HG02763 (cell line): Measurements from ENCODE around the gene TPP1.

ENCODE experiments used
- ATAC-seq: cut with Tn5 transposase; IDR thresholded peaks from one replicate; pipeline ENCODE4 v1.9.1; 2021; ENCODE audit warnings: mild to moderate bottlenecking, moderate library complexity; ENCODE audit not compliant: unreplicated experiment

Gene TPP1

DNA sequence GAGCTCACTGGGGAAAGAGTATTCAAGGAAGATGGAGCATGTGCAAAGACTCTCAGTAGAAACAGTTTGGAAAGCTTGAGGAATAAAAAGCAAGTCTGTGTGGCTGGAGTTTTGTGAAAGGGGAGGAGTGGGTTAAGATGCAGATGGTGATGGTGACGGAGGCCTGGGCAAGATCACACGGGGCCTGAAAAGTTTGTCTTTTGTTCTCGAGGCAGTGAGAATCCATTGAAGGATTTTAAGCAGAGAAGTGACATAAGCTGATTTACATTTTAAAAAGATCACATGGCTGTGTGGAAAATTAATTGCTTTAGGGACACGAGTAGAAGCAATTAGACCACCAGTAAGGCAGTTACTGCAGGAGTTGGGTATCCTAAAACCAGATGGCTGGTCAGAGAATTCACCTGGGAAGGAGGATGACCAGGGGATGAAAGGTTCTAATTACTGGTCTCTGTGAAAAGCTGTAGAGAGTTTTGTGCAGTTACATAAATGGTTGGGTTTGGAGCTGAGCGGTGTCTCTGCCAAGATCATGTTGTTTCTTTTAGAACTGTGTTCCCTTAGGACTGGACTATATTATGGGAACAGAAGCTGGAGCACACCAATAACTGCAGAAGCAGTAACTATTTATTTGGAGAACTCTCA is 22.9 kb downstream of the TPP1 start:
- ATAC-seq: no peak

DNA sequence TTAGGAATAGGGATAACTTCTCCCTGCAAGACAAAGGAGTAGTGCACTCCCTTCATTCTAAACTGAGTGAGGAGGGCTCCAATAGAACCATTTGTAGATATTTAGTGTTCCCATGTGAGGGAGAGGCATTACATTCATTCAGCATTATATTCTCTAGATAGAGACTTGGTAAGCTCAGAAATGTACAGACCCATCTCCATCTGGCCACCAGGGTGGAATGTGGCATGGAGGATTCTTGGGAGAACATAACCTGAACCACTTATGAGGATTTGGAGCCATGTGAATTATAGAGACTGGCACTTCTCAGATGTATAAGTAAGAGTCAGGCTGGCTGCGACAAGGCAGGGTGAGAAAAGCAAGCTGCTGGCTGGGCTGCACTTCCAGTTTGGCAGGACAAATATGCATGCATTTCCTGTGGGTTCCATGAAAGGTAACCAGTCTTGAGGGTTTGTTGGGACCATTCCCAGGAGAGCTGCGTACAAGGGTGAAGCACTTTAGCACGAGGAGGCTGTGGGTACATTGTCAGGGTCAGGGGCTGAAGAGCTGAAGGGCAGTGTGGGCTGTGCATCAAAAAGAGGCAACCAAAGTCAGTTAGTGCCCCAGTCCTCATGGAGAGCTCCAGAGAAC is 25.0 kb downstream of the TPP1 start:
- ATAC-seq: no peak

DNA sequence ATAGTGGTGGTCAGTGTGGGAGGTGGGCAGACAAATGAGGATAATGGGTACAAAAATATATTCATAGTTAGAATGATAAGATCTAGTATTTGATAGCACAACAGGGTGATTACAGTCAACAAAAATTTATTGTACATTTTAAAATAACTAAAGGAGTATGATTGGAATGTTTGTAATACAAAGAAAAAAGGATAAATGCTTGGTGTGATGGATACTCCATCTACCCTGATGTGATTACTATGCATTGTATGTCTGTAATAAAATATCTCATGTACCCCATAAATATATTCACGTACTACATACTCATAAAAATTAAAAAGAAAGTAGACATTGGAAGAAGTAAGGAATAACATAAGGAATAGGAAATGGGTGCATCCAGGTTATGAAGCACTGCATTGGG is 31.2 kb downstream of the TPP1 start:
- no peak for ATAC-seq

DNA sequence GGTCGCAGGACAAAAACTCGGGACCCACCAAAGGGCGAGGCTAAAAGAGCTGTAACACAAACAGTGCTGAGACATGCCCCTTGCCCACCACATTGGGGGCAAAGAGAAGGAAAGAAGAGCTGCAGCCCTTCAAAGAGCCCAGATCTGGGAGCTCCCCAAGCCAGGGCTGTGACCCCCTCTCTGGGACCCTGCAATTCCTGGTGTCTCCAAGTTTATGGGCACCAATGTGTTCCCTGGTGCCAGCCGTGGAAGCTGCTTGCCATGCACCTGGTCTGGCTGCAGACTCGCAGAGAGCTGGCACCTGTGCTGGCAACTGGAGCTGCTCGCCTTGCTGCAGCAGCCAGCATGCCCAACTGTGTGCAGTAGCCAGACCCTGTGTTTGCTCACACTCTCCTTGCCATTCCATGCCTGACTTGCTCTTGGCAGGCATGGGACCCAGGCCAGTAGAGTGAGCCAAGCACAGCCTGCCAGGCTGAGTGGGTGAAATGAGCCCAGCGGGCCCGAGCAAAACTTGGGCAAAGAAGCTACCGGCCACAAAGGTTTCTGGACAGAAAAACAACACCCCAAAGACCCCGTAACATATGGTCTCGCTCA is 31.8 kb downstream of the TPP1 start:
- no peak for ATAC-seq

DNA sequence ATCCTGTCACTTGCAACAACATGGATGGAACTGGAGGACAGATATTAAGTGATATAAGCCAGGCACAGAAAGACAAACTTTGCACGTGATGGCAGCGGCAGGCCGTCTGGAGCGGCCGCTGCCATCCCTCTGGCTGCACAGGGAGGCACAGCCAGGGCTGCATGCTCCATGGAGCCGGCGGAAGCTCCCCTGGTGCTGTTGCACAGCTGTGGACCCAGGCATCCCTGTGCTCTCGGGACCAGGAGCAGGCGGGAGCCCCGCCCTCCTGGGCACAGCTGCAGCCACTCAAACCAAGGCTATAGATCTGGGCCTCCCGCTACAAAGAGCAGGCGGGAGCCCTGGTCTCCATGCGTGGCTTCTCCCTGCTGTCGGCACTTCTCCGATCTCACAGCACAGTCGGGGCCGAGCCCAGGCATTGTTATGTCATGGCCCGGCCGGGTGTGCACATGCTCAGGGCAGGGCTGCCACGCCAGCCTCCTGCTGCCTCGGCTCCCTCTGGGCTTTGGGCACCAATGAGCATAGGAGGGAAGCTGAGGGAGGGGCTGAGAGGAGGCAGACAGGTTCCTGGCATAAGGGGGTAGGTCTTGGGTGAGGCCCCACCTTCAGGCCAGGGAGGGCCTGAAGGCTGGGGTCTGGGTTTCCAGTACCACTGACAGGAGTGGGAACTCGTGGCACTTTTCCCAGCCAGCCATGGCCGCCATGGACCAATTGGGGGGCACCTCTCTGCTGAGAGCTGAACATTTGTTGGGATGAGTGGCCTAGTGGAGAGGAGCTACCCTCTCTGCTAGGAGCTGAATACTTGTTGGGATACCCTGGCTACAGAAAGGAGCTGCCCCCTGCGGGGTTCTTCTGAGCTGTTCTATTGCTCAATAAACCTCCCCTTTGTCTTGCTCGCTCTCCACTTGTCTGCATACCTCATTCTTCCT is 32.5 kb downstream of the TPP1 start:
- no peak for ATAC-seq

DNA sequence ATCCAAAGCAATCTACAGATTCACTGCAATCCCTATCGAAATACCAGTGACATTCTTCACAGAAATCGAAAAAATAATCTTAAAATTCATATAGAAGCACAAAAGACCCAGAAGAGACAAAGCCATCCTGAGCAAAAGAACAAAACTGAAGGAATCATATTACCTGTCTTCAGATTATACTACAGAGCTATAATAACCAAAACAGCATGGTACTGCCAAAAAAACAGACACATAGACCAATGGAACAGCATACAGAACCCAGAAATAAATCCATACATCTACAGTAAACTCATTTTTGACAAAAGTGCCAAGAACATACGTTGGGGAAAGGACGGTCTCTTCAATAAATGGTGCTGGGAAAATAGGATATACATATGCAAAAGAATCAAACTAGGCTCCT is 34.7 kb downstream of the TPP1 start:
- ATAC-seq: no peak

DNA sequence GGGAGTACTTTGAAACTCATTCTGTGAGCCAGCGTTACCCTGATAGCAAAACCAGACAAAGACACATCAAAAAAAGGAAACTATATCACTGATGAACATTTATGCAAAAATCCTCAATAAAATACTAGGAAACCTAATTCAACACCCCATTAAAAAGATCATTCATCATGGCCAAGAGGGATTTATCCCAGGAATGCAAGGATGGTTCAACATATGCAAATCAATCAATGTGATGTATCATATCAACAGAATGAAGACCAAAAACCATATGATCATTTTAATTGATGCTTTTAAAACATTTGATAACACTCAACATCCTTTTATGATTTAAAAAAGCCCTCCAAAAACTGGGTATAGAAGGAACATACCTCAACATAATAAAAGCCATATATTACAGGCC is 35.6 kb downstream of the TPP1 start:
- no peak for ATAC-seq

DNA sequence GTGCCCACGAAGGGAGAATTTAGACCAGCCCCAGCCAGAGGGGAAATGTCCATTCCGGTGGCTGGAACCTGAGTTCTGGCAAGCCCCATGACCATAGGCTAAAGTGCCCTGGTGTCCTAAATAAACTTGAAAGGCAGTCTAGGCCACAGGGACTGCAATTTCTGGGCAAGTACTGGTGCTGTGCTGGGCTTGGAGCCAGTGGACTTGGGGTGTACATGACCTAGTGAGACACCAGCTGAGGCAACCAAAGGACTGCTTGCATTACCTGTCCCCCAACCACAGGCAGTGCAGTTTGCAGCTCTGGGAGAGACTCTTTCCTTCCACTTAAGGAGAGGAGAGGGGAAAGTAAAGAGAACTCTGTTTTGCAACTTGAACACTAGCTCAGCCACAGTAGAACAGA is 39.5 kb downstream of the TPP1 start:
- ATAC-seq: no peak

DNA sequence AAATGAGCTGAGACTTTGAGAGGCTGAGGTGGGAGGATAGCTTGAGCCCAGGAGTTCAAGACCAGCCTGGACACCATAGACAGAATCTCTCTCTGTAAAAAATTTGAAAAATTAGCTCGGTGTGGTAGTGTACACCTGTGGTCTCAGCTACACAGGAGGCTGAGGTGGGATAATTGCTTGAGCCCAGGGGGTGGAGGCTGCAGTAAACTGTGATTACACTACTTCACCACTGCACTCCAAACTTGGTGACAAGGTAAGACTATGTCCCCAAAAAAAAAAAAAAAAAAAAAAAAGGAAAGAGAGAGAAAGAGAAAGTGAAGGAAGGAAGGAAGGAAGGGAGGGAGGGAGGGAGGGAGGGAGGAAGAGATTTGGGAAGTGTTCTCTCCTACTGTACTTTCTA is 41.1 kb downstream of the TPP1 start:
- no peak for ATAC-seq

DNA sequence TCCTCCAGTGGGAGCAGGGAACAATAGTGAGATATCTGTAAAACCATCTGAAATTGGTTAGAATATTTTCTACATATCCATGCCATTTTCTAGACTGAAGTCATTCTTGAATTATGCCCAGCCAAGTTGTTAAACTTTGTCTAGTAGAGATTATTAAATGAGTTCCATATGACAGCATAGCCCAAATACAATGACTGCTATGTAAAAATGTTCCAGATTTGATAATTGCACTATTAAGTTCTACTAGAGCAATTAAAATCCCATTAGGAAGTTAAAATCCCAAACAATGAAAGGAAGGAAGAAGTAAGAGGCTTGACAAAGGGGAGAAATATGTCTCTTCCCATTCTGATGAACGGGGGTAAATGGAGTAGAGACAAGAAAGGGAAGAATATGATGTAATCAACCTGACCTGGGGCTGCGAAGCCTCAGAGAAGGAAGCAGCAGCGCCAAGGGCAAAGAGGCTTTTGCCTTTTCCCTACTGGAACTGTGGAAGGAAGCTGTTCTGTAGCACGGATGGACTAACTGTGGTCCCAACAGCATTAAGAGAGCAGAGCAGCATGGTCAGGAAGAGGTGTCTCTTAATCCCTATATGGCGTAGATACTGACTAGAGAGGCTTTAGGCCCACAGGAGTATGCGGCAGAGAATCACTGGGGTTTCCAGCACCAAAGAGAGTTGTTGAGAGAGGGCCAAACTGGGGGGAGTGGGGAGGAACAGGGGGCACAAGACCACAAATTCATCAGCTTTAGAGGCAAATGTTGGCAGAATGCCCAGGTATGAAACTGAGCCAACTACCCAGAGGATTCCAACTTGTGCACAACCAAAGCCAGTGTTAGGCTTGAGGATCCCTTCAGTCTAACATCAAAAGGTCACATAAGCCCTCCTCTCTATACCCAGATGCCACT is 42.5 kb downstream of the TPP1 start:
- ATAC-seq: no peak

DNA sequence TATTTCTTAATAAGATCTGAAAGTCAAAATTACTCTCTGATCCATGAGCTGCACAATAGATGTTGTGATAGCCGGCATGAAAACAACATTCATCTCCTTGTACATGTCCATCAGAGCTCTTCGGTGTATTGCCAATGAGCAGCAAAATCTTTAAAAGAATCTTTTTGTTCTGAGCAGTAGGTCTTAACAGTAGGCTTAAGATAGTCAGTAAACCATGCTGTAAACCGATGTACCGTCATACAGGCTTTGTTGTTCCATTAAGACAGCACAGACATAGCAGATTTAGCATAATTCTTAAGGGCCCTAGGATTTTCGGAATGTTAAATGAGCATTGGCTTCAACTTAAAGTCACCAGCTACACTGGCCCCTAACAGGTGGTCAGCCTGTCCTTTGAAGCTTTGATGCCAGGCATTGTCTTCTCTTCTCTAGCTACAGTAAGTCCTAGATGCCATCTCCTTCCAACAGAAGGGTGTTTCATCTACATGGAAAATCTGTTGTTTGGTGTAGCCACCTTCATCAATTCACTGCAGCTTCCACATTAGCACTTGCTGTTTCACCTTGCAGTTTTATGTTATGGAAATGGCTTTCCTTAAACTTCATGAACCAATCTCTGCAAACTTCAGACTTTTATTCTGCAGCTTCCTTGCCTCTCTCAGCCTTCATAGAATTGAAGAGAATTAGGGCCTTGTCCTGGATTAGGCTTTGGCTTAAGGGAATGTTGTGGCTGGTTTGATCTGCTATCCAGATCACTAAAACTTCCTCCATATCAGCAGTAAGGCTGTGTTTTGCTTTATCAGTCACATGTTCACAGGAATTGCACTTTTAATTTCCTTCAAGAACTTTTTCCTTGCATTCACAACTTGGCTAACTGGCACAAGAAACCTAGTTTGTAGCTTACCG is 44.2 kb downstream of the TPP1 start:
- ATAC-seq: no peak

DNA sequence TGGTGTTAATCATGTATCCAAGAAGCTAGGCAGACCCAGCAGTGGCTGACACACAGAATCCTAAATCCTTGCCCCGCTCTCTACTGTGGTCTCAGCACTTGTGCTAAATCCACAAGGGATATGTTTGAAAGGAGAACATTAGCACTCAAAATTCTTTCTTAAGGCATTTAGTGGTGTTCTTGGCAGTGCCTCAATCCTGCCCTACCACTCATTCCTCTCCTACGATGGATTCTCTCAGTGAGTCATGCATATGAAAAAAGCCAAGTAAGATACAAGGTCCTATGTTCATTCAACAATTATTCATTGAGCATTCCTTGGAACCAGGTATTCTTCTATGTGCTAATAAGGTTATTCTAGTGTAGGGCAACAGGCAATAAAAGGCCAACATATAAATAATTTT is 47.0 kb downstream of the TPP1 start:
- ATAC-seq: no peak

DNA sequence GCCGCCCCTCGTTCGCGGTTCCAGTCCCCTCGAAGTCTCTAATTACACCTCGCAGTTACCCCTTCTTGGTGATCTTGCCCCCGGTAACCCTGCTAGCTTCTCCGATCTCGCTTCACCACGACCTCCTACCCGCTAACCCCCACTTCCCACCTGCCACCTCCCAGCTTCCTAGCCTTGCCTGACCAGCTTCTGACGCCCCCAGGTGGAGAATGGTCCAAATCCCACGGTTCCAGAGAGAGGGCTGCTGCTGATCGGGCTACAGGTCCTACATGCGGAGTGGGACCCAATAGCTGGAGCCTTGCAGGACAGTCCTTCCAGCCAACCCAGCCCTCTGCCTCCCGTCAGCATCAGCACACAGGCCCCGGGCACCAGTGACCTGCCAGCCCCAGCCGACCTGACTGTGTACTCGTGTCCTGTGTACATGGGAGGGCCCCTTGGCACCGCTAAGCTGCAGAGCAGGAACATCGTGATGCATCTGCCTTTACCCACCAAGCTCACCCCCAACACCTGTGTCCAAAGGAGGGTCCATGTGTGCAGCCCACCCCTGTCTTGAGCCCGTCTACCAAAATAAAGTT is 47.7 kb downstream of the TPP1 start:
- ATAC-seq: no peak

DNA sequence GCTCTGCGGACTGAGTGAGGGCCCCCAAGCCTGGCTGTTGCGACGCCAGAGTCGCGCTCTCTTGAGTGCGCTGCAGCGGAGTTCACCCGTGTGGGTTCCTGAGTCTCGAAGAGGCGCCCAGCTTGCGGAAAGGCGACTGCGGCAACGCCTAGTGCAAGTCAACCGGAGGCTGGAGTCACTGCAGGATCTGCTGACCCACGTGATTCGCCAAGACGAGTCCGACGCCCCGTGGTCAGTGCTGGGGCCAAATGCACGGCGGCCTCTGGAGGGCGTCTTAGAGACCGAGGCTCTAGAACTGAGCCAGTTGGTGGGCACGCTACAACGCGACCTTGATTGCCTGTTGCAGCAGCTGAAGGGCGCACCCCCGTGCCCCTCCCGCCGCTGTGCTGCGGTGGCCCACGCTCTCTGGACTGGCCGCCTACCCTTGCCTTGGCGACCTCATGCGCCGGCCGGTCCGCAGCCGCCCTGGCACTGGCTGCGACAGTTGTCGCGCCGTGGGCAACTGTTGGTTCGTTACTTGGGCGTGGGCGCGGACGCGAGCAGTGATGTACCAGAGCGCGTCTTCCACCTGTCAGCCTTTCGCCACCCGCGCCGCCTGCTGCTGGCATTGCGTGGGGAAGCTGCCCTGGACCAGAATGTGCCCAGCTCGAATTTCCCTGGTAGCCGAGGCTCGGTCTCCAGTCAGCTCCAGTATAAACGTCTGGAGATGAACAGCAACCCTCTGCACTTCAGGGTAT is 48.4 kb downstream of the TPP1 start:
- ATAC-seq: no peak

DNA sequence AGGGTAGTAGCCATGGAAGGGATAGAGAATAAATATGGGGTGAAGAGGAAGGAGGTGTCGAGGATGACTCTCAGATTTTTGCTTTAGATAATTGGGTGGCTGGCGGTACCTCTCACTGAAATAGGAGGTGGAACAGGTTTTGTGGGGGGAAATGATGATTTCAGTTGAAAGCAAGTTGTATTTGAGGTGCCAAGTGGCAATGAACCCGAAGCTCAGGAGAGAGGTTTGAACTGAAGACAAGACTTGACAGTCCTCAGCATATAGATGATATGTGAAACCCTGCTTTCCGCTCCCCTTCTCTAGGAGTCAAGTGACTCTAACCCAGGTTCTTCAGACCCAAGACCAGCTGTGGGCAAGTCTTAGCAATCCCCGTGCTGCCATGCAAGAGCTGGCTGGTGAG is 49.5 kb downstream of the TPP1 start:
- ATAC-seq: no peak

DNA sequence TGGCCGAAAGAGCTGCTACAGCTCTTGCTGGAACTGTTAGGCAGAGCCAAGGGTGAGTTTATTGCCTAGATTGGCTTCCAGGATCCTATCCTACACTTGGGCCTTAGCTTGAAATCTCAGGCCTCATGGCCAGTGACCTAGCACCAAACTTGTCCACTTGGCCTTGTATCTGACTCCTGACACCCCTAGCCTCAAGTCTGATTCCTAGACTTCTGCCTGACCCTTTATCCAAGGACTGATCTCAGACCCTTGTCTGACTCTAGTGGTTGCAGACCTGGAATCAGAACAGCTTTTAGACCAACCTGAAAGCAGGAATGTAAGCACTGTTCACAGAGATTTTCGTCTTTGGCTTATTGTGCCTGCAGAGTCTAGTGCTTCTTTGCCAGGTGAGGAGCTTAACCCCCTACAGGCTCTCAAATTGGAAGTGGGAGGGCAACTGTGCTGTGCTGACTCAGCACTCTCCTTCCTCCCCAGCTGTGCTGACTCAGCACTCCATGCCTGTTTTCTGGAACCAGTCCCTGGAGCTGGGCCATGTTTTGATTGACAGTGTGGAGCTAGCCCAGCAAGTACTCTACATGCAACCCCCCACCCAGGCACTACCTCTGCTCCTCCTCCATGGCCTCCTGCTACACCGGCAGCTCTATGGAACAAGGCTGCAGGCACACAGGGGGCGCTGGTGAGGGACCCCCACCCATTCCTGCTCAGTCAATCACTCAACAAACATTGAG is 50.9 kb downstream of the TPP1 start:
- ATAC-seq: no peak

DNA sequence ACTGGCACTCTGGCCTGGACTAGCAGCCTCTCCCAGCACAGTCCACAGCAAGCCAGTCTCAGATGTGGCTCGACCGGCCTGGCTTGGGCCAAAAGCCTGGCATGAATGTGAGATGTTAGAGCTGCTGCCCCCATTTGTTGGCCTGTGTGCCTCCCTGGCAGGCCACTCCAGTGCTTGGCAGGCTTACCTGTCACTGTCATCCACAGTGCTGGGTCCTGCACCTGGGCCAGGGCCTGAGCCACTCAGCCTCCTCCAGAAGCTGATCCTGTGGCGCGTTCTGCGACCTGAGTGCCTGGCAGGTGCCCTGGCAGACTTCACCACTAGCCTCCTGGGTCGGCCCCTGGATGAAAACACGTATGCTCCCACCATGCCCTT is 51.9 kb downstream of the TPP1 start:
- no peak for ATAC-seq
